AG04449 (cell line): ENCODE data around the gene STK32B.

ENCODE experiments used
- CTCF ChIA-PET: fragments of 350-600 bp; formaldehyde crosslinking; extraction: SDS; loops from one replicate; lab custom pipeline; 2021; ENCODE audit warnings: antibody characterized with exemption; lab: Yijun Ruan, JAX
- POLR2A ChIA-PET: fragments of 400-600, 350-600 bp; formaldehyde crosslinking; extraction: SDS; loops from one replicate; lab custom pipeline; 2020; ENCODE audit warnings: antibody characterized with exemption, inconsistent platforms; lab: Yijun Ruan, JAX
- DNase-seq: peaks from one replicate; pipeline ENCODE4 v3.0.0-alpha.2; 2010; ENCODE audit warnings: low read depth, low spot score
- H3K4me3 ChIP-seq: 2 replicates; pipeline ENCODE4 v1.5.1; 2011; ENCODE audit warnings: low read depth, mild to moderate bottlenecking, control low read depth, low read length
- TF ChIP-seq, protein P1 (sequence below): IDR thresholded peaks from one replicate; pipeline ENCODE4 v1.5.1; 2011; ENCODE audit warnings: mild to moderate bottlenecking, moderate library complexity, low read length, control low read depth, inconsistent platforms; ENCODE audit not compliant: insufficient read depth; ENCODE audit errors: missing control alignments

STK32B gene

DNA sequence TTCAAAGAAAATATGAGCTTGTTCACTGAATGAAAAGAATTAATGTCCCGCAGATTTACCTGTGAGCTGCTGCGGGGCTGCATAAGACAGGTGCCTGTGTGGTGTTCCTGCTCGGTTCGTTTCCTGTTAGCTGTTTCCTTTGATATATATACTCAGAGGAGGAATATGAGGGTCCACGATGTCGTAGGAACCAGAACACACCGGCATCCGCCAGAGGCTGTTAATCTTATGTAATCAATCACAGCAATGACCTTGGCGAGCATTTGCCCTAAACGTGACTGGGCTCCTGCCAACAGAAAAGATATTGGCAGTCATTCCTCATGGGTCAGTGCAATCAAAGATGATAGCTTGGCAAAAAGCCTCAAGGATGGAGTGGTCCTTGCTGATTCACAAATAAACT, 396.9 kb downstream of the STK32B start:
- no peak for DNase-seq
- TF ChIP-seq, protein P1, sequence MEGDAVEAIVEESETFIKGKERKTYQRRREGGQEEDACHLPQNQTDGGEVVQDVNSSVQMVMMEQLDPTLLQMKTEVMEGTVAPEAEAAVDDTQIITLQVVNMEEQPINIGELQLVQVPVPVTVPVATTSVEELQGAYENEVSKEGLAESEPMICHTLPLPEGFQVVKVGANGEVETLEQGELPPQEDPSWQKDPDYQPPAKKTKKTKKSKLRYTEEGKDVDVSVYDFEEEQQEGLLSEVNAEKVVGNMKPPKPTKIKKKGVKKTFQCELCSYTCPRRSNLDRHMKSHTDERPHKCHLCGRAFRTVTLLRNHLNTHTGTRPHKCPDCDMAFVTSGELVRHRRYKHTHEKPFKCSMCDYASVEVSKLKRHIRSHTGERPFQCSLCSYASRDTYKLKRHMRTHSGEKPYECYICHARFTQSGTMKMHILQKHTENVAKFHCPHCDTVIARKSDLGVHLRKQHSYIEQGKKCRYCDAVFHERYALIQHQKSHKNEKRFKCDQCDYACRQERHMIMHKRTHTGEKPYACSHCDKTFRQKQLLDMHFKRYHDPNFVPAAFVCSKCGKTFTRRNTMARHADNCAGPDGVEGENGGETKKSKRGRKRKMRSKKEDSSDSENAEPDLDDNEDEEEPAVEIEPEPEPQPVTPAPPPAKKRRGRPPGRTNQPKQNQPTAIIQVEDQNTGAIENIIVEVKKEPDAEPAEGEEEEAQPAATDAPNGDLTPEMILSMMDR: no peak
- ChIA-PET CTCF (interaction anchor here (1.0 to 1.4 kb wide), 2 partner anchors 11 to 13 kb away, joined by 3 to 4 read pairs; no protein-coding TSS in a partner anchor), POLR2A (no interaction called here)
- H3K4me3 ChIP-seq: no peak overlapping the region

DNA sequence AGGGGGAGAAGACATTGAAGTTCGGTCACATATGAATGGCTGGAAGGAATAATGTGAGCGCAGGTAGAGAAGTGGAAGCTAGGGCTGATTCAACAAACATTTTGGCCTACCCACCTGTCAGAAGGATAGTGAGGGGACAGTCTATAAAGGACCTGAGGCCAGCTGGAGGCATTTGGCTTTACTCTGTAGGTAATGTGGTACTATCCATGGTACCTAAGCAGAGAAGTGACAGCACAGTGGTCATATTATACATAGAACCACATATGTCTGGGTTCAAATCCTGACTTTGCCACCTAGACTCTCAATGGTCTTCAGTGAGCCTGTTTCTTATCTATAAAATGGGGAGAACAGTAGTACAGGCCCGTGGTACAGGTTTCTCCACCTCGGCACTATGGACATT, 400.0 kb downstream of the STK32B start:
- DNase-seq: no peak
- no peak overlapping the region for H3K4me3 ChIP-seq
- ChIA-PET CTCF (no interaction called here), POLR2A (no interaction called here)
- TF ChIP-seq, protein P1: no peak

DNA sequence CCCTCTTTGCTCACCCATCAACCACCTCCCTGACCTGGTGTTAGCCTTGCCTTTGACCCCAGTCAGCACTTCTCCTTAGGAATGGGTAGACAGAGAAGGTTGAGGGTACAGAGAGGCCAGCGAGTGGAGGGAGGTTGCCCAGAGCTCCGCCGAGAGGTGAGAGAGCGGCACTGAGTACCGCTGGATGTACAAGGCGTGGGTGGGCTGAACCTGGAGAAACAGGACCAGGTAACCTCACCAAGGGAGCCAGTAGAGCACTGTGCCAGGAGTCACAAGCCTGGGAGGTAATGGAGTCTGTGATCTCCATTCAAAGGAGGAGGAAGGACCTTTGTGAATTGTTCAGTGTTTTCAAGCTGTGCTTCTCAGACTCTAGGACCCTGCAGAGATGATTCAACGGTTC, 400.9 kb downstream of the STK32B start:
- TF ChIP-seq, protein P1: no peak
- no peak overlapping the region for H3K4me3 ChIP-seq
- ChIA-PET POLR2A (no interaction called here), CTCF (no interaction called here)
- no peak for DNase-seq

DNA sequence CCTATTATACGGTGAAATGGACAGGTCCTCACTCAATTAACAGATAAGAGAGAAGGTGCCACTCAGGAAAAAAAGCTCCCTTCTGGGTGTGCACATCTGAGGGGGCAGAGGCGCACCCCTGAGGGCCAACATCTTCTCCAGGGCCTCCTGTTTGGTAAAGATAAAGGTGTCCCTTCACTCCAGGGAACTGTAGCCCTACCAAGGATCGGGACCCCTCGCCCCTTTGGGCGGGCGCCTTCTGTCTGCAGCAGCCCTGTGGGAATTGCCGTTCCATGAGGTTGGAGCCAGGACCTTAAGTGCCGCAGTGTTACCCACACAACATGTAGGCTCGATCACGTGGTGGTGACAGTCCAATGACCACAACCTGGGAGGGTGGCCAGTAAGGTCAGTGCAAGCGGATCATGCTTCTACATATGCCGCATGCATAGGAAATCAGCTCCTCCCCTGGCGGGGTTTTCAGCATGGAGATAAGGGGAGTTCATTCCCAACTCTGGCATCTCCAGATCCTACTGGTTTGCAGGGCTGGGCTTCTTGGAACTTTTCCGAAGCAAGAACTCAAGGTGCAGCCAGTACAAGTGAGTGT, 403.8 kb downstream of the STK32B start:
- POLR2A ChIA-PET: no interaction called here
- no peak overlapping the region for H3K4me3 ChIP-seq
- no peak for DNase-seq
- CTCF ChIA-PET: no interaction called here
- TF ChIP-seq, protein P1: no peak

DNA sequence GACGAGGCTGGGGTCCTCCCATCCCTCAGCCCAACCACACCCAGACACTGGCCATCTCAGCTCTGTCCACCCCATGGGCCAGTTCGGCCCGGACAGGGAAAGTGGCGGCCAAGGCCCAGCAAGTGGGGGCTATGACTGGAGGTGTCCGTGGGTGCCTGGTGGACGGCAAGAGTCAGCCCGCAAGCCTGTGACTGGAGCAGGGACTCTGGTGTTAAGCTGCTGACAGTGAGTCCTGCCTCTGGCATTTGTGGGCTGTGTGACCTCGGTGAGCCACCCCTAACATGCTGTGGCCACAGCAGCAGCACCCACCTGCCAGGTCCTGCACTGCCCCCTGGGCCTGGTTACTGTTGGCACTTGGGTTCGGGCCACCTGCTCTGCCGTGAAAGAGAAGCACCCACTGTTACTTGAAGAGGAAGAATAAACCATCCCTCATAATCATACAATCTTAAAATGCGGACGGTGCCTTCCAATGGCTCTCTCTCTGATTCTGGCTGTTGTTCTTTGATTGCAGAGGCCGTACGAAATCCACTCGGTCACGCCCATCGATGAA, 405.1 kb downstream of the STK32B start:
- ChIA-PET CTCF (no interaction called here), POLR2A (no interaction called here)
- TF ChIP-seq, protein P1: no peak

DNA sequence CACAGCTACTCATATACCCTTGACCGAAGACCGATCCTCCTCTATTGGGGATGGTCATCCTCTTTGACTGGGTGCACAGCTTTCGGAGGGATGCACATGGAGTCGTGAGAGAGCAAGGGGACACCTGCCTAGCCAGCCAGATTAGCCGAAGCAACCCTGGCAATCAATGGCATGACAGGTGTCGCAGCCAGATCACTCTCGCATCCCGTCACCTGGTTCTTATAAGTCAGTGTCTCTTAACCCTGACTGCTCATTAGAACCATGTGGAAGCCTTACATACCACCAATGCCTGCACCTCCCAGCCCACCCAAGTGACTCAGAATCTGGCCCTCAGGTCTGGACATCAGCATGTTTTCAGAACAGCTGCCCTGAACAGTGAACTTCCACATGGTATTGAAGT, 407.4 kb downstream of the STK32B start:
- ChIA-PET CTCF (interaction anchor here (0.8 to 1.8 kb wide), 5 partner anchors 10 to 435 kb away, joined by 3 to 25 read pairs (median 3); partner anchors contain the start of gene STK32B), POLR2A (no interaction called here)
- H3K4me3 ChIP-seq: no peak overlapping the region
- TF ChIP-seq, protein P1: no peak
- no peak for DNase-seq

More for the DNA sequence above, 405.1 kb downstream of the STK32B start:
- H3K4me3 ChIP-seq: no peak overlapping the region
- DNase-seq: no peak
